ENCODE measurements around the gene NR2C1.

GRCh38 chr12:95017482-95017881 lies 55.9 kb downstream of the NR2C1 start:
- no peak for TF ChIP-seq POLR2AphosphoS5 (IDR thresholded peaks at IDR 0.05; ENCODE audit: low read depth, low read length)
- TF ChIP-seq TAF1 (IDR thresholded peaks at IDR 0.05; ENCODE audit: borderline replicate concordance, insufficient read depth, low read length): no peak
- TF ChIP-seq REST (IDR thresholded peaks at IDR 0.05; ENCODE audit: insufficient read depth in 1 of 2, low read depth in 2 of 2, low read length in 2 of 2): no peak
- TF ChIP-seq SIN3A (IDR thresholded peaks at IDR 0.05; ENCODE audit: borderline replicate concordance, insufficient read depth, low read length): no peak
- TF ChIP-seq FOXP2 (optimal IDR thresholded peaks at IDR 0.05; ENCODE audit: borderline replicate concordance, extremely low read depth, extremely low read length, insufficient read depth): no peak

All from PFSK-1 (cell line).